Thyroid gland (tissue), 4 donors: ENCODE measurements around the gene MAP1LC3B.

Experiments
- POLR2A ChIP-seq, 2 donors: fragments of 450-650 bp; IDR thresholded peaks; one replicate each; pipeline ENCODE4 v1.6.1; 2017; ENCODE audit warnings: antibody characterized with exemption in 2 of 2, mild to moderate bottlenecking in 2 of 2, moderate library complexity in 1 of 2
- TF ChIP-seq, protein P1 (sequence below), 6 experiments: fragments of 200-600 bp in 3 of 6; fragments of 450-650 bp in 3 of 6; sonication (generic) in 3 of 6; IDR thresholded peaks; one replicate each; pipeline ENCODE4 v1.5.1; 2016 to 2019; ENCODE audit warnings: antibody characterized with exemption in 6 of 6, mild to moderate bottlenecking in 2 of 6, inconsistent platforms in 1 of 6, moderate library complexity in 1 of 6

DNA sequence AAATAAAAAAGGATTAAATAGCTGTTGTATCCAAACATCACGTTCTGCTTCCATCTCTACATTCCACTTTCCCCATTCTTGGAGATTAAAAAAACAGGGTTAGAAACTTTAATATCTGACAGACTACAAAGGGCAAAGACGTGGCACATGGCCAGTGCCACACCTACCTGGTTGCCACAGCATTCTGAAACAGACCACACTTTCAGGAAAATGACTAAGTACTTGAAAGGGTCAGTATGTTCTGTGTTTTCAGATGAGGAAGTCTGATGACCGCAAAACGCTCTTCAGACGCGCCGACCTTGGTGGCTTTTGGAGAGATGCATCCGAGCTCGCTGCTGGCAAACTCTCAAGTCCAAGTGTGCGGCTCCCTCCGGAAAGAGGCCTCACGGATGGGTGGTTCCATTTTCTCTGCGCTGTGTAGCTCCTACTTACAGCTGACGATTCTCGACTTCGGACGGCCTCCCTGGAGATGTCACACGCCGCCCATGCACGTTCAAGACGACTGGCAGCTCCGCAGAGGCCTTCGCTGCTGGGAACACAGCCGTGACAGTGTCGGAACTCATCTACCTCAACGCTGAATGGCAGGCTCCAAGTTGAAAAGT is 15.5 kb downstream of the MAP1LC3B start:
- TF ChIP-seq POLR2A (IDR thresholded peaks at IDR 0.05): peak in 1 of 2 donors; percentile 31
- TF ChIP-seq, protein P1, sequence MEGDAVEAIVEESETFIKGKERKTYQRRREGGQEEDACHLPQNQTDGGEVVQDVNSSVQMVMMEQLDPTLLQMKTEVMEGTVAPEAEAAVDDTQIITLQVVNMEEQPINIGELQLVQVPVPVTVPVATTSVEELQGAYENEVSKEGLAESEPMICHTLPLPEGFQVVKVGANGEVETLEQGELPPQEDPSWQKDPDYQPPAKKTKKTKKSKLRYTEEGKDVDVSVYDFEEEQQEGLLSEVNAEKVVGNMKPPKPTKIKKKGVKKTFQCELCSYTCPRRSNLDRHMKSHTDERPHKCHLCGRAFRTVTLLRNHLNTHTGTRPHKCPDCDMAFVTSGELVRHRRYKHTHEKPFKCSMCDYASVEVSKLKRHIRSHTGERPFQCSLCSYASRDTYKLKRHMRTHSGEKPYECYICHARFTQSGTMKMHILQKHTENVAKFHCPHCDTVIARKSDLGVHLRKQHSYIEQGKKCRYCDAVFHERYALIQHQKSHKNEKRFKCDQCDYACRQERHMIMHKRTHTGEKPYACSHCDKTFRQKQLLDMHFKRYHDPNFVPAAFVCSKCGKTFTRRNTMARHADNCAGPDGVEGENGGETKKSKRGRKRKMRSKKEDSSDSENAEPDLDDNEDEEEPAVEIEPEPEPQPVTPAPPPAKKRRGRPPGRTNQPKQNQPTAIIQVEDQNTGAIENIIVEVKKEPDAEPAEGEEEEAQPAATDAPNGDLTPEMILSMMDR (IDR thresholded peaks at IDR 0.05): no peak
